ENCODE results near the gene STMN3. TPM values are rescaled to one million over a fixed set of nuclear protein-coding genes. Genes with fewer than 3 reads are reported as not detected.
"Not testable (repeated sequence)": the region's sequence is repeated elsewhere in the genome, so short reads cannot be mapped to it uniquely, and the experiment has no call there.

STMN3 gene
- total and polyA plus RNA-seq, 10 of the 15 experiments (the other 5 are each of a cell fraction or from before 2014, with no cell fraction given), result 0.09 to 3.6 (median 1.4) TPM; not detected in 1

DNA sequence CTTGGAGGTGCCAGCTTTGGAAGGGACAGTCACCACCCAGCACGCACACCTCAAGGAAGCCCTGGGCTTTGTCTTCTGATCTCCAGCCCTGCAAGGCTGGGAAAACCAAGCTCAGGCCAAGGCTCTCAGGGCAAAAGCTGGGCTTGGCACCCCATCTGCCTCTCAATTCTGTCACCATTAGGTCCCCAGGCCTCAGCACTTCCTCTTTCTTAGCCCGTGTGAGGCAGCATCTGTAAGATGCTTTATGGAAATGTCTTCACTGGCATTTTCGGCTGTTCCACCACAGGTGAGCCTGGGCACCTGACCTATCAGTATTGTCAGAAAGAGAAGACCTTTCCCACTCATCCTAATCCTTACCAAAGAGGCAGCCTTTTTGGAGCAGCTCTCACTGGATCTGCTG lies 50.9 kb downstream of the STMN3 start:
- Histone ChIP-seq H3K36me3 (ENCODE audit: control insufficient read depth in 2 of 2, insufficient read depth in 2 of 2, low read length in 1 of 2) (peaks cover 14 to 16% of the 10 kb centered on the region in 2 experiments), H4K20me1 (ENCODE audit: control insufficient read depth, insufficient read depth) (no peaks in the 10 kb centered on the region), H3K4me1 (ENCODE audit: control insufficient read depth, insufficient read depth, low read length) (no peaks in the 10 kb centered on the region), H2AFZ (ENCODE audit: control insufficient read depth, low read depth, low read length) (no peak overlapping the region), H3K79me2 (ENCODE audit: control insufficient read depth, insufficient read depth, low read length) (no peaks in the 10 kb centered on the region), H3K4me3 (no peak overlapping the region), H3K27me3 (replicated peaks in 1 of 2; ENCODE audit: control insufficient read depth in 2 of 2, insufficient read depth in 2 of 2, low read length in 1 of 2) (no peaks in the 10 kb centered on the region), H3K27ac (ENCODE audit: control insufficient read depth, insufficient read depth) (no peak overlapping the region), H3K4me2 (ENCODE audit: control insufficient read depth, insufficient read depth) (no peak overlapping the region), H3K9ac (ENCODE audit: control insufficient read depth, insufficient read depth, low read length) (no peak overlapping the region), H3K9me3 (replicated peaks; ENCODE audit: control insufficient read depth, insufficient read depth, low read length) (no peaks in the 10 kb centered on the region; the same call in 2 of the 3 replicates)
- in situ Hi-C loops (cut with MboI), result no loop called here
- SMC1A ChIA-PET (ENCODE audit: uncharacterized antibody, unreplicated experiment), result interaction anchor here (0.9 kb wide), 1 partner anchor 24 kb away, joined by 3 read pairs; no protein-coding TSS in a partner anchor
- intact Hi-C loops (cut with micrococcal nuclease; ENCODE audit: unreplicated experiment), result no loop called here
- no peak for DNase-seq (ENCODE audit: low read depth, low spot score)
- CTCF ChIA-PET, result interaction anchor here (1.3 kb wide), 1 partner anchor 63 kb away, joined by 3 read pairs; no protein-coding TSS in a partner anchor
- POLR2A ChIA-PET, result no interaction called here
- ATAC-seq, result no peak
- TF ChIP-seq, protein P1, sequence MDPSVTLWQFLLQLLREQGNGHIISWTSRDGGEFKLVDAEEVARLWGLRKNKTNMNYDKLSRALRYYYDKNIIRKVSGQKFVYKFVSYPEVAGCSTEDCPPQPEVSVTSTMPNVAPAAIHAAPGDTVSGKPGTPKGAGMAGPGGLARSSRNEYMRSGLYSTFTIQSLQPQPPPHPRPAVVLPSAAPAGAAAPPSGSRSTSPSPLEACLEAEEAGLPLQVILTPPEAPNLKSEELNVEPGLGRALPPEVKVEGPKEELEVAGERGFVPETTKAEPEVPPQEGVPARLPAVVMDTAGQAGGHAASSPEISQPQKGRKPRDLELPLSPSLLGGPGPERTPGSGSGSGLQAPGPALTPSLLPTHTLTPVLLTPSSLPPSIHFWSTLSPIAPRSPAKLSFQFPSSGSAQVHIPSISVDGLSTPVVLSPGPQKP (IDR thresholded peaks at IDR 0.05; ENCODE audit: low read depth, low read length), result no peak
- TF ChIP-seq POLR2AphosphoS2 (IDR thresholded peaks at IDR 0.05; ENCODE audit: low read depth, low read length) (no peak), NFYA (IDR thresholded peaks at IDR 0.05; ENCODE audit: borderline replicate concordance, low read depth, low read length) (no peak), SPI1 (IDR thresholded peaks at IDR 0.05; ENCODE audit: borderline replicate concordance, insufficient read depth, low read depth, low read length) (peak; percentile 87), DPF2 (IDR thresholded peaks at IDR 0.05) (no peak)
- WGBS (ENCODE audit: insufficient coverage, insufficient replicate concordance, low lambda C conversion rate, missing lambda C conversion rate), result 46% methylated on average over 3 of the region's 3 CpGs
- BruUV-seq (replicated peaks), result no TSS peak
- RAD21 ChIA-PET (ENCODE audit: unreplicated experiment), result no interaction called here
- no peak for FAIRE-seq

DNA sequence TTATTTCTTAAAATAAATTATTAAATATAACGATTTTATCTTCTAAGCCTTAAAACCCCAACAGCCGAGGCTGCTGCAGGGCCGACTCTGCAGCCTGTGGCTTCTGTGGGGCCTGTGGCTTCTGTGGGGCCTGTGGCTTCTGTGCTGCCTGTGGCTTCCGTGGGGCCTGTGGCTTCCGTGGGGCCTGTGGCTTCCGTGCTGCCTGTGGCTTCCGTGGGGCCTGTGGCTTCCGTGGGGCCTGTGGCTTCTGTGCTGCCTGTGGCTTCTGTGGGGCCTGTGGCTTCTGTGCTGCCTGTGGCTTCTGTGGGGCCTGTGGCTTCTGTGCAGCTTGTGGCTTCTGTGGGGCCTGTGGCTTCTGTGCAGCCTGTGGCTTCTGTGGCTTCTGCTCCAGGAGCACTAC lies 51.5 kb downstream of the STMN3 start:
- H3K4me1 ChIP-seq (ENCODE audit: control insufficient read depth, insufficient read depth, low read length); H2AFZ ChIP-seq (ENCODE audit: control insufficient read depth, low read depth, low read length); H3K27ac ChIP-seq (ENCODE audit: control insufficient read depth, insufficient read depth); ATAC-seq; intact Hi-C loops (cut with micrococcal nuclease; ENCODE audit: unreplicated experiment); H3K9ac ChIP-seq (ENCODE audit: control insufficient read depth, insufficient read depth, low read length); BruUV-seq (replicated peaks); RAD21 ChIA-PET (ENCODE audit: unreplicated experiment); DNase-seq (ENCODE audit: low read depth, low spot score); H3K4me3 ChIP-seq; in situ Hi-C loops (cut with MboI); POLR2A ChIA-PET; H3K9me3 ChIP-seq (replicated peaks; ENCODE audit: control insufficient read depth, insufficient read depth, low read length); H3K4me2 ChIP-seq (ENCODE audit: control insufficient read depth, insufficient read depth); FAIRE-seq; H4K20me1 ChIP-seq (ENCODE audit: control insufficient read depth, insufficient read depth); H3K27me3 ChIP-seq (replicated peaks in 1 of 2; ENCODE audit: control insufficient read depth in 2 of 2, insufficient read depth in 2 of 2, low read length in 1 of 2); H3K79me2 ChIP-seq (ENCODE audit: control insufficient read depth, insufficient read depth, low read length): not testable (repeated sequence)
- SMC1A ChIA-PET (ENCODE audit: uncharacterized antibody, unreplicated experiment), result interaction anchor here (0.9 kb wide), 2 partner anchors 15 to 23 kb away, joined by 3 read pairs; no protein-coding TSS in a partner anchor
- TF ChIP-seq RUNX3 (IDR thresholded peaks at IDR 0.05; ENCODE audit: low read length) (peak; percentile 78), EED (IDR thresholded peaks at IDR 0.05; ENCODE audit: low read depth) (peak; percentile 57), CBFB (IDR thresholded peaks at IDR 0.05; ENCODE audit: low read depth) (peak; percentile 84)
- CTCF ChIA-PET, result interaction anchor here (1.3 kb wide), 1 partner anchor 63 kb away, joined by 3 read pairs; no protein-coding TSS in a partner anchor
- 31% methylated on average over 8 of the region's 8 CpGs for WGBS (ENCODE audit: insufficient coverage, insufficient replicate concordance, low lambda C conversion rate, missing lambda C conversion rate)
- peaks cover 14 to 16% of the 10 kb centered on the region in 2 experiments for H3K36me3 ChIP-seq (ENCODE audit: control insufficient read depth in 2 of 2, insufficient read depth in 2 of 2, low read length in 1 of 2)
